ENCODE results near the gene HDAC4. TPM values are rescaled to one million over a fixed set of nuclear protein-coding genes. Genes with fewer than 3 reads are reported as not detected.

The HDAC4 gene
- total RNA-seq, 1 experiment from 2014 or later = 11.3 TPM

- no peak overlapping the region for H3K27ac ChIP-seq
- no peaks in the 10 kb centered on the region for H3K36me3 ChIP-seq
- DNase-seq = no peak
- H3K9me3 ChIP-seq (replicated peaks) = no peaks in the 10 kb centered on the region
- H3K4me3 ChIP-seq = no peak overlapping the region
- no peaks in the 10 kb centered on the region for H3K27me3 ChIP-seq
- peaks cover 8% of the 10 kb centered on the region for H3K4me1 ChIP-seq
Measured at GRCh38 chr2:239321596-239322415, 79.0 kb downstream of the HDAC4 start.

GRCh38 chr2:239318790-239319661 lies 81.8 kb downstream of the HDAC4 start:
- H3K4me3 ChIP-seq = peak overlapping the region; percentile 8; the same call in 1 of the 2 replicates
- H3K27ac ChIP-seq = no peak overlapping the region
- peak in 1 of 2 experiments; percentile 37 for DNase-seq
- no peaks in the 10 kb centered on the region for H3K27me3 ChIP-seq
- H3K36me3 ChIP-seq = no peaks in the 10 kb centered on the region
- no peaks in the 10 kb centered on the region for H3K4me1 ChIP-seq
- H3K9me3 ChIP-seq (replicated peaks) = peaks cover 6% of the 10 kb centered on the region; the same call in 1 of the 2 replicates

- no peak for DNase-seq
Measured at GRCh38 chr2:239318151-239318611, 82.6 kb downstream of the HDAC4 start.

GRCh38 chr2:239316562-239317465 lies 84.0 kb downstream of the HDAC4 start:
- no peak for DNase-seq
- H3K9me3 ChIP-seq (replicated peaks) = peaks cover 6% of the 10 kb centered on the region; the same call in 1 of the 2 replicates
- H3K4me3 ChIP-seq = no peak overlapping the region
- peaks cover under 1% of the 10 kb centered on the region for H3K4me1 ChIP-seq
- no peaks in the 10 kb centered on the region for H3K36me3 ChIP-seq
- H3K27me3 ChIP-seq = no peaks in the 10 kb centered on the region
- H3K27ac ChIP-seq = no peak overlapping the region

More at GRCh38 chr2:239318151-239318611, 82.6 kb downstream of the HDAC4 start:
- H3K9me3 ChIP-seq (replicated peaks) = peaks cover 6% of the 10 kb centered on the region; the same call in 1 of the 2 replicates
- no peaks in the 10 kb centered on the region for H3K36me3 ChIP-seq
- H3K27ac ChIP-seq = no peak overlapping the region
- no peaks in the 10 kb centered on the region for H3K4me1 ChIP-seq
- no peak overlapping the region for H3K4me3 ChIP-seq
- no peaks in the 10 kb centered on the region for H3K27me3 ChIP-seq

- Histone ChIP-seq H3K27me3 (no peaks in the 10 kb centered on the region), H3K36me3 (no peaks in the 10 kb centered on the region), H3K4me3 (no peak overlapping the region), H3K27ac (no peak overlapping the region), H3K9me3 (replicated peaks) (peaks cover 6% of the 10 kb centered on the region; the same call in 1 of the 2 replicates), H3K4me1 (peaks cover 15% of the 10 kb centered on the region)
- DNase-seq = no peak
Measured at GRCh38 chr2:239315308-239315707, 85.5 kb downstream of the HDAC4 start.

- Histone ChIP-seq H3K4me1 (peaks cover 15% of the 10 kb centered on the region), H3K4me3 (no peak overlapping the region), H3K27me3 (no peaks in the 10 kb centered on the region), H3K36me3 (no peaks in the 10 kb centered on the region), H3K27ac (no peak overlapping the region), H3K9me3 (replicated peaks) (peaks cover 6% of the 10 kb centered on the region; the same call in 1 of the 2 replicates)
- no peak for DNase-seq
Measured at GRCh38 chr2:239313776-239314175, 87.0 kb downstream of the HDAC4 start.

- H3K4me1 ChIP-seq = peaks cover 15% of the 10 kb centered on the region
- H3K9me3 ChIP-seq (replicated peaks) = peaks cover 6% of the 10 kb centered on the region; the same call in 1 of the 2 replicates
- no peak overlapping the region for H3K27ac ChIP-seq
- H3K4me3 ChIP-seq = no peak overlapping the region
- no peaks in the 10 kb centered on the region for H3K27me3 ChIP-seq
- no peak for DNase-seq
- no peaks in the 10 kb centered on the region for H3K36me3 ChIP-seq
Measured at GRCh38 chr2:239312741-239313667, 87.8 kb downstream of the HDAC4 start.

GRCh38 chr2:239312081-239312511 lies 88.7 kb downstream of the HDAC4 start:
- no peak overlapping the region for H3K4me3 ChIP-seq
- peaks cover 6% of the 10 kb centered on the region; the same call in 1 of the 2 replicates for H3K9me3 ChIP-seq (replicated peaks)
- no peaks in the 10 kb centered on the region for H3K27me3 ChIP-seq
- peaks cover 15% of the 10 kb centered on the region for H3K4me1 ChIP-seq
- H3K36me3 ChIP-seq = no peaks in the 10 kb centered on the region
- DNase-seq = no peak
- no peak overlapping the region for H3K27ac ChIP-seq

GRCh38 chr2:239311132-239312040 lies 89.4 kb downstream of the HDAC4 start:
- peak overlapping the region; percentile 23 for H3K27ac ChIP-seq
- H3K4me3 ChIP-seq = peak overlapping the region; percentile 4; the same call in 1 of the 2 replicates
- H3K4me1 ChIP-seq = peaks cover 15% of the 10 kb centered on the region
- peak; percentile 60 to 70 for DNase-seq
- no peaks in the 10 kb centered on the region for H3K36me3 ChIP-seq
- H3K9me3 ChIP-seq (replicated peaks) = peaks cover 6% of the 10 kb centered on the region; the same call in 1 of the 2 replicates
- H3K27me3 ChIP-seq = no peaks in the 10 kb centered on the region

GRCh38 chr2:239310401-239311061 lies 90.3 kb downstream of the HDAC4 start:
- peak in 1 of 2 experiments; percentile 1 for DNase-seq
- Histone ChIP-seq H3K4me3 (no peak overlapping the region), H3K27me3 (no peaks in the 10 kb centered on the region), H3K27ac (peak overlapping the region; percentile 23), H3K36me3 (no peaks in the 10 kb centered on the region), H3K9me3 (replicated peaks) (peaks cover 6% of the 10 kb centered on the region; the same call in 1 of the 2 replicates), H3K4me1 (peaks cover 15% of the 10 kb centered on the region)

- no peaks in the 10 kb centered on the region for H3K27me3 ChIP-seq
- H3K27ac ChIP-seq = no peak overlapping the region
- H3K4me1 ChIP-seq = peaks cover 23% of the 10 kb centered on the region
- no peaks in the 10 kb centered on the region for H3K36me3 ChIP-seq
- H3K4me3 ChIP-seq = no peak overlapping the region
- H3K9me3 ChIP-seq (replicated peaks) = peaks cover 3% of the 10 kb centered on the region; the same call in 1 of the 2 replicates
- no peak for DNase-seq
Measured at GRCh38 chr2:239309398-239310245, 91.2 kb downstream of the HDAC4 start.

All from SJCRH30 (cell line).